Neuronal stem cell (in vitro differentiated cells): ENCODE results near the gene TIGD1.

ENCODE experiments used
- DNase-seq: peaks from one replicate; pipeline ENCODE4 v3.0.0-alpha.2; 2013; ENCODE audit warnings: low spot score
- H2AFZ ChIP-seq: one replicate; pipeline ENCODE4 v1.6.1; 2013; ENCODE audit warnings: mild to moderate bottlenecking, low read length, inconsistent platforms
- H2AK5ac ChIP-seq: 2 replicates; pipeline ENCODE4 v1.6.1; 2013; ENCODE audit warnings: low read depth, mild to moderate bottlenecking, inconsistent platforms, low read length, moderate library complexity, mixed read lengths
- H2BK120ac ChIP-seq: 2 replicates; pipeline ENCODE4 v1.6.1; 2013; ENCODE audit warnings: low read depth, mild to moderate bottlenecking, inconsistent platforms, low read length, moderate library complexity, mixed read lengths
- H2BK12ac ChIP-seq: one replicate; pipeline ENCODE4 v1.6.1; 2013; ENCODE audit warnings: low read length, inconsistent platforms
- H2BK15ac ChIP-seq: 2 replicates; pipeline ENCODE4 v1.6.1; 2013; ENCODE audit warnings: mild to moderate bottlenecking, low read length, inconsistent platforms, mixed read lengths
- H2BK5ac ChIP-seq: one replicate; pipeline ENCODE4 v1.6.1; 2013; ENCODE audit warnings: inconsistent platforms, mild to moderate bottlenecking, low read length, moderate library complexity
- H3K14ac ChIP-seq: one replicate; pipeline ENCODE4 v1.6.1; 2013; ENCODE audit warnings: low read length, inconsistent platforms
- H3K18ac ChIP-seq: 2 replicates; pipeline ENCODE4 v1.6.1; 2013; ENCODE audit warnings: low read length, inconsistent platforms
- H3K23ac ChIP-seq: 2 replicates; pipeline ENCODE4 v1.6.1; 2013; ENCODE audit warnings: low read depth, mild to moderate bottlenecking, mixed read lengths, low read length, inconsistent platforms; ENCODE audit not compliant: poor library complexity
- H3K27ac ChIP-seq: replicated peaks from 3 replicates; pipeline ENCODE4 v1.5.1; 2013; ENCODE audit warnings: low read length, inconsistent platforms
- H3K27me3 ChIP-seq, 3 experiments: 2 replicates each; pipeline ENCODE4 v1.6.1; 2013; ENCODE audit warnings: low read length in 3 of 3, mild to moderate bottlenecking in 2 of 3, inconsistent platforms in 1 of 3, low read depth in 1 of 3, mixed read lengths in 1 of 3, moderate library complexity in 1 of 3; ENCODE audit not compliant: control insufficient read depth in 3 of 3, insufficient read depth in 3 of 3
- H3K36me3 ChIP-seq, 2 donors: replicated peaks in 1 of 2; 2 replicates each; pipeline ENCODE4 v1.6.1; 2013; ENCODE audit warnings: low read length in 2 of 2; ENCODE audit not compliant: control insufficient read depth in 2 of 2, insufficient read depth in 2 of 2
- H3K4ac ChIP-seq: 2 replicates; pipeline ENCODE4 v1.6.1; 2013; ENCODE audit warnings: inconsistent platforms, mild to moderate bottlenecking, low read length, moderate library complexity
- H3K4me1 ChIP-seq, 2 donors: 1 replicate in 1 of 2; 2 replicates in 1 of 2; pipeline ENCODE4 v1.6.1; 2013; ENCODE audit warnings: low read length in 2 of 2, low read depth in 1 of 2; ENCODE audit not compliant: control insufficient read depth in 2 of 2, insufficient read depth in 1 of 2
- H3K4me2 ChIP-seq: one replicate; pipeline ENCODE4 v1.6.1; 2013; ENCODE audit warnings: mild to moderate bottlenecking, low read length, inconsistent platforms; ENCODE audit not compliant: insufficient read depth, poor library complexity, severe bottlenecking
- H3K4me3 ChIP-seq, 2 donors: 2 replicates each; pipeline ENCODE4 v1.5.1; 2013; ENCODE audit warnings: low read length in 2 of 2, mild to moderate bottlenecking in 2 of 2, inconsistent platforms in 1 of 2, moderate library complexity in 1 of 2
- H3K79me1 ChIP-seq: one replicate; pipeline ENCODE4 v1.6.1; 2013; ENCODE audit warnings: low read depth, mild to moderate bottlenecking, inconsistent platforms, low read length, moderate library complexity
- H3K9ac ChIP-seq: one replicate; pipeline ENCODE4 v1.6.1; 2013; ENCODE audit warnings: mild to moderate bottlenecking, low read depth, low read length, inconsistent platforms; ENCODE audit not compliant: poor library complexity
- H3K9me3 ChIP-seq, 2 donors: replicated peaks in 1 of 2; 2 replicates each; pipeline versions ENCODE3 to v1.6.1; 2013; ENCODE audit warnings: low read length in 2 of 2, mild to moderate bottlenecking in 2 of 2, inconsistent platforms in 1 of 2, low read depth in 1 of 2, mixed read lengths in 1 of 2, moderate library complexity in 1 of 2; ENCODE audit not compliant: control insufficient read depth in 2 of 2, insufficient read depth in 1 of 2
- H4K8ac ChIP-seq: one replicate; pipeline ENCODE4 v1.6.1; 2013; ENCODE audit warnings: low read depth, mild to moderate bottlenecking, inconsistent platforms, low read length, moderate library complexity
- H4K91ac ChIP-seq: one replicate; pipeline ENCODE4 v1.6.1; 2013; ENCODE audit warnings: low read length, low read depth, mild to moderate bottlenecking, inconsistent platforms; ENCODE audit not compliant: poor library complexity
- WGBS, 2 donors: extraction: QIAGEN DNeasy Blood & Tissue Kit; methylation state at CpG; one replicate each; pipeline ENCODE4 v1.1.7; 2013; ENCODE audit warnings: missing lambda C conversion rate in 2 of 2, mixed read lengths in 1 of 2; ENCODE audit not compliant: insufficient read length in 2 of 2, insufficient replicate concordance in 1 of 2; ENCODE audit errors: extremely low coverage in 2 of 2; 5-methylcytosine and 5-hydroxymethylcytosine counted together

Gene TIGD1

GRCh38 chr2:232563580-232563979 is 13.2 kb upstream of the TIGD1 start:
- Histone ChIP-seq H3K18ac (no peak overlapping the region), H4K8ac (no peak overlapping the region), H2AFZ (no peak overlapping the region), H3K4me2 (no peak overlapping the region), H3K23ac (no peak overlapping the region), H2BK5ac (no peak overlapping the region), H3K9ac (no peak overlapping the region), H4K91ac (no peak overlapping the region), H3K36me3 (peaks cover 20 to 93% of the 10 kb centered on the region in 2 donors), H3K14ac (no peak overlapping the region), H3K27me3 (no peaks in the 10 kb centered on the region), H3K79me1 (no peaks in the 10 kb centered on the region), H2BK120ac (no peak overlapping the region), H2BK12ac (no peak overlapping the region), H2AK5ac (no peak overlapping the region), H3K4me3 (no peak overlapping the region), H3K4me1 (no peaks in the 10 kb centered on the region), H3K4ac (no peak overlapping the region), H3K9me3 (no peaks in the 10 kb centered on the region), H3K27ac (no peak overlapping the region), H2BK15ac (no peak overlapping the region)
- no peak for DNase-seq
- WGBS, 2 donors = no CpG with 5 or more reads among the region's 3 CpGs

GRCh38 chr2:232562515-232563151 is 12.3 kb upstream of the TIGD1 start:
- H3K36me3 ChIP-seq = peaks cover 19 to 93% of the 10 kb centered on the region in 2 donors
- H3K79me1 ChIP-seq = no peaks in the 10 kb centered on the region
- no peak overlapping the region for H3K23ac ChIP-seq
- H2AFZ ChIP-seq = no peak overlapping the region
- no peak overlapping the region for H2BK5ac ChIP-seq
- WGBS, 2 donors = no CpG with 5 or more reads among the region's 8 CpGs
- H3K4ac ChIP-seq = no peak overlapping the region
- no peaks in the 10 kb centered on the region for H3K4me1 ChIP-seq
- H3K27me3 ChIP-seq = no peaks in the 10 kb centered on the region
- H4K8ac ChIP-seq = no peak overlapping the region
- no peak overlapping the region for H3K4me3 ChIP-seq
- no peak overlapping the region for H3K4me2 ChIP-seq
- H3K9me3 ChIP-seq = no peaks in the 10 kb centered on the region
- H3K27ac ChIP-seq = no peak overlapping the region
- H2BK15ac ChIP-seq = no peak overlapping the region
- no peak overlapping the region for H4K91ac ChIP-seq
- no peak overlapping the region for H3K9ac ChIP-seq
- H2BK120ac ChIP-seq = no peak overlapping the region
- no peak overlapping the region for H3K14ac ChIP-seq
- no peak overlapping the region for H2BK12ac ChIP-seq
- DNase-seq = no peak
- H2AK5ac ChIP-seq = no peak overlapping the region
- no peak overlapping the region for H3K18ac ChIP-seq

GRCh38 chr2:232556426-232556825 is 6.1 kb upstream of the TIGD1 start:
- no peak overlapping the region for H4K91ac ChIP-seq
- H2BK5ac ChIP-seq = no peak overlapping the region
- H3K4me3 ChIP-seq = no peak overlapping the region
- no peak overlapping the region for H3K14ac ChIP-seq
- H3K23ac ChIP-seq = no peak overlapping the region
- peaks cover 6% of the 10 kb centered on the region for H3K79me1 ChIP-seq
- no peak overlapping the region for H3K9ac ChIP-seq
- H2BK120ac ChIP-seq = no peak overlapping the region
- H2BK15ac ChIP-seq = no peak overlapping the region
- H3K4me2 ChIP-seq = no peak overlapping the region
- peaks cover 15 to 96% of the 10 kb centered on the region in 2 donors for H3K36me3 ChIP-seq
- WGBS, 2 donors = no CpG with 5 or more reads among the region's 3 CpGs
- H2AK5ac ChIP-seq = no peak overlapping the region
- no peak overlapping the region for H3K4ac ChIP-seq
- peaks cover 2% of the 10 kb centered on the region in 2 donors for H3K4me1 ChIP-seq
- no peak overlapping the region for H2BK12ac ChIP-seq
- no peak overlapping the region for H4K8ac ChIP-seq
- H3K18ac ChIP-seq = no peak overlapping the region
- DNase-seq = no peak
- H3K9me3 ChIP-seq = no peaks in the 10 kb centered on the region
- no peak overlapping the region for H2AFZ ChIP-seq
- H3K27me3 ChIP-seq = no peaks in the 10 kb centered on the region
- H3K27ac ChIP-seq = no peak overlapping the region

- no peak overlapping the region for H2AFZ ChIP-seq
- no peak overlapping the region for H3K9ac ChIP-seq
- no peak overlapping the region for H2BK12ac ChIP-seq
- peaks cover 6% of the 10 kb centered on the region for H3K79me1 ChIP-seq
- no peak overlapping the region for H3K4me2 ChIP-seq
- H3K27me3 ChIP-seq = no peaks in the 10 kb centered on the region
- WGBS, 2 donors = no CpG with 5 or more reads among the region's 4 CpGs
- H2AK5ac ChIP-seq = no peak overlapping the region
- H3K23ac ChIP-seq = no peak overlapping the region
- H3K9me3 ChIP-seq = peaks cover 0 to 19% of the 10 kb centered on the region in 2 donors
- H3K18ac ChIP-seq = no peak overlapping the region
- H3K4me3 ChIP-seq = peak overlapping the region in 1 of 2 donors; percentile 79
- H2BK120ac ChIP-seq = no peak overlapping the region
- H2BK5ac ChIP-seq = no peak overlapping the region
- no peak overlapping the region for H3K27ac ChIP-seq
- no peak overlapping the region for H2BK15ac ChIP-seq
- no peak overlapping the region for H4K91ac ChIP-seq
- H3K4ac ChIP-seq = no peak overlapping the region
- H3K36me3 ChIP-seq = peaks cover 10 to 72% of the 10 kb centered on the region in 2 donors
- DNase-seq = no peak
- H3K4me1 ChIP-seq = peaks cover 3 to 4% of the 10 kb centered on the region in 2 donors
- H3K14ac ChIP-seq = no peak overlapping the region
- no peak overlapping the region for H4K8ac ChIP-seq
These were observed 1.4 kb upstream of the TIGD1 start for GRCh38 chr2:232551776-232552175.
